HG02970 (cell line): ENCODE results near the gene NRL.

ENCODE experiments used
- ATAC-seq: cut with Tn5 transposase; IDR thresholded peaks from one replicate; pipeline ENCODE4 v1.9.1; 2021; ENCODE audit warnings: mild to moderate bottlenecking, moderate library complexity, moderate number of reproducible peaks; ENCODE audit not compliant: unreplicated experiment, low FRiP score

Gene NRL

DNA sequence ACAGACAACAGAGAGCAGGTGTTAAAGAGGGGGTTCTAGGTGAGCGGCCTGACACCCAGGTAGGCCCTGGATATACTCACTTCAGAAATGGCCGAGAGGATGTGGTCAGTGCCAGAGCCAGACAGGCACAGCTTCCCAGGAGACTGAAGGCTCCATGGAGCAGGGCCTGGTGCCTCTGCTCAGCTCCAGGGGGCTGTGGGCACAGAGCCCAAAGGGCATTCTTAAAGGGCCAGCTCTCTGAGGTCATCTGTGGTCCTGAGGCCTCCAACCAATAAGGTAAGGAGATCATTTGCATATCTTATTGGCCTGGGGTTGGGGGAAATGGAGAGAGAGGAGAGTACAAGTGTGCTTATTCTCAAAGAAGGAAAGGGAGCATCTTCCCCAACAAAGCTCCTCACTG is 30.3 kb downstream of the NRL start:
- ATAC-seq = no peak

DNA sequence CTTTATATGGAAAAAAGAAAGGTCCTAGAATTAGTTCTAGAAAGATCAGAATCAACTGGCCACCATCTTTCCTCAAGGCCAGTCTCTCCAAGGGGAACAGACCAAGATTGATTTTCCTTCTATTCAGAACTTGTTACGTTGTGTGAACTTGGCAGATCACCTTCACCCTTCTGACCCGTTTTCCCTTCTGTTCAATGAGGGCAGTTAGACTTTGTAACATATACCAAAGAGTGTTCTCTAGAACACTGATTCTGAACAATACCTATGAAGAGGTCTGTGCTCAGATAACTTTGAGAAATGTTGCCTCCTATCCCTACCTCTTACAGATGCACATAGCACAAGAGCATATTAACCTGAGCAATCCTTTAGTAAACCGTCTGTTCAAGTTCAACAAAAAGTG is 31.3 kb downstream of the NRL start:
- ATAC-seq = no peak

DNA sequence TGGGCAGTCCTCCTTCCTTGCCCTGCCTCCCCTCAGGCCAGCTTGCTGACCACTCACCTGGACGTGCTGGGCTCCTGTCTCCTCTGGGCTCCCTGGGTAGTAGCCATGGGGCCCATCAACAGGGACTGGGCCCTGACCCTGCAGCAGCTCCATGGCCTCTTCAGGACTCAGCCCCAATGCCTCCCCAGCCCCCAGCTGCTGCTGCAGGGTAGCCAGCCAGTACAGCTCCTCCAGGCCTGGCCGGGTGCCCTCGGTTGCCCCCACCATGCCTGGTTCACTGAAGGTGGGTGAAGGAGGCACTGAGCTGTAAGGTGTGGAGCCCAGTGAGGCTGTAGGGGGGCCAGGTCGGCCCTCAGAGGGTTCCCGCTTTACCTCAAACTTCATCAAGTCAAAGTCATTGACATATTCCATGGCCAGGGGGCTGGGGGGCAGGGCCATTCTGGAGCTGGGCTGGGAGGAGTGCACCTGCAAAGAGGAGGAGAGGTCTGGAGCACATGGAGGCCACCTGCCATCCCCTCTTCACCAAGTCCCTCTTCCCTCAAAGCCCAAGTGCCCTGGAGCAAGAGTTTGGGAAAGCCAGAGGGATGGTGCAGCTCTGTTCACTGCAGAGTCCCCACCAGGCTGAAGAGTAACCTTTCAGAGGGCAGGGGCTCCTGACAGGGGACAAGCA is 32.2 kb downstream of the NRL start:
- no peak for ATAC-seq

DNA sequence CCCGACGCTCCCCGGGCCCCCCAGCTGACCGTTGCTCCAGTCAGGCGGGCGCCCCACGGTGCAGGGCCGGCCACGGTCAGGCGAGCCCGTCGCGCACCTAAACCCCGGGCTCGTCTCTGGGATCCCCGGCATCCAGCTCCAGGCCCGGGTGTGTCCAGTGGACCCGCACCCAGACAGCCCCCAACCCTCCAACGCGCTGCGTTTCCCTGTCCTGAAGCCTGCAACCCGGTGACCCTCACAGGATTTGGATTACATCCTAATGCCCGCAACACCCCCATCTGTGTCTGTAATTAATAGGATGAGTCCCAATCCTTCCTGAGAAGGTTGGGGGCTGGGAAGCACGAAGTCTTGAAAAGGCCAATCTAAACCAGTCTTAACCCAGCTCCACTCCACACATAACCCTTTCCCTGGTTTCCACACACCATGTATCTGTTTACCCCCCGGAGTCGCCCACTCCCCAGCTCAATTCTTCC is 33.0 kb downstream of the NRL start:
- no peak for ATAC-seq

DNA sequence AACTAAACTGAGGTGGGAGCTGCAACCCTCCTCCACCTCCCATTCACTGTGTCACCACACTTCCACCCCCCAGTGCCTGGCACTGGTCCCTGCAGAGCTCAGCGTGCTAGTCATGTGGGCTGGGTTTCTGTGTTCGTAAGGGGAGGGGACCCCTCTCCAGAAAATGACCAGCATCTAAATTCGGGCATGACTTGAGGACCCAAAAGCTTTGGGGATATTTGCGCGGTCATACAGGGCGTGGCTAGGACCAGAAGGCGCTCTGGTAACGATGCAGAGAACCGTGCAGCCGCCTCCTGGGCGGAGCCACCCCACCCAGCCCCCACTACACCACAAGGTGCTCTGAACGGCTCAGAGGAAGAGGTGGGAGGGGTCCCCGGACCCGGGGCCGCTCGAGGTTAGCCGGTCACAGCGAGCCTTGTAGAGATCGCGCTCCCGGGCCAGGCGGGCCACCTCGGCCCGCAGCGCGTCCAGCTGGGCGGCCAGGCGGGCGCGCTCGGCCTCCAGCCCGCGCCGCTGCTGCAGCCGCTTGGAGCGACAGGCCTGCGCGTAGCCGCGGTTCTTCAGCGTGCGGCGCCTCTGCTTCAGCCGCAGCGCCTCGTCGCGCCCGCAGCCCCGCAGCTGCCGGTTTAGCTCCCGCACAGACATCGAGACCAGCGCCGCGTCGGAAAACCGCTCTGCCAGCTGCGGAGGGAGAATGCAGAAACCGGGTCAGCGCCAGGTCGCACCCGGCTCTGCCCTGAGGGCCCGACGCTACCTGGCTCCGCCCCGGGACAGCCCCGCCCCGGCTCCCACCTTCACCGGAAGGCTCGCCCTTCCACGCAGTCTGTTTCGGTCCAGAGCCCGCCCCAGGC is 33.6 kb downstream of the NRL start:
- peak; percentile 62 for ATAC-seq

DNA sequence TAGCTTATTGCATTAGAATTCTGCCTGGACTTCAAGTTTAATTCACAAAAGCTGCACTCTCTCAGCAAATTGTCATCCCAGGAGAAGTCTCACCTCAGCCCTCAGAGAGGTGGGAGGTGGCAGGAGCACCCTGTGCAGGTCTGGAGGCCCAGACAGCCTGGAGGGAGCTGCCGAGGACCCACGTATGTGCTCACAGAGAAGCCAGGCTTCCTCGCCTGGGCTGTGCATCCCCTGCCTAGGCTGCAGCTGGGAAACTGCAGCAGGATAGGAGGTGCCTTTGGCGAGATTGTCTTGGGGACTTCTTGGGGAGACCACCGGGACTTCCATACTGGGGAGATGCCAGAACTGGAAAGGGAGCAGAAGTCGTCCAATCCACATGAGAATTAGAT is 34.6 kb downstream of the NRL start:
- no peak for ATAC-seq

DNA sequence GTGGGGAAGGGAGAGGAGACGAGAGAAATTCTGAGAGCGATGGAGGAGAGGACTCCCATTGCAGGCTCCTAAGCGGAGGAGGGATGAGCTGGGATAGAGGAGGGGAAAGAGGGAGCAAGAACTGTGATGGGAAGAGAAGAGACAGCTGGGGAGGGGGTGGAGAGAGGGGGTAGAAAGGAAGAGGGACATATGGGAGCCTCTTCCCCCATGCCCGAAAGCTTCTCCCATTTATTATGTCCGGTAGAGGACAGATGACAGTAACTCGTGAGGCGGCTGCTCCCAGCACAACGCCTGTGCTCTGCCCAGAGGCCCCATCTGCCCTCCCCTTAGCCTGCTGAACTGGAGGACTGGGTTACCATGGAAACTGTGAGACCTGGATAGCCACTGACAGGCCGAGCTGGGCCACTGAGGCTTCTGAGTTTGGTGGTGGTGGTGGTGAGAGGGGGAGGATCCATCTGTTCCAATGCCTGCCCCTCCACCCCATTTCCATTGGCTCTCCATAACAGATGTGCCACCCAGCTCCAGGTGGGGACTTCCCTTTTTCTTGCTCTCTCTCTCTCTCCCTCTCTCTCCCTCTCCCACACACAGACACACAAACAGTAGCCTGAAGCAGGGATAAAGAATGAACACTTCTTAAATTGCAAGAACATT is 35.1 kb downstream of the NRL start:
- no peak for ATAC-seq

DNA sequence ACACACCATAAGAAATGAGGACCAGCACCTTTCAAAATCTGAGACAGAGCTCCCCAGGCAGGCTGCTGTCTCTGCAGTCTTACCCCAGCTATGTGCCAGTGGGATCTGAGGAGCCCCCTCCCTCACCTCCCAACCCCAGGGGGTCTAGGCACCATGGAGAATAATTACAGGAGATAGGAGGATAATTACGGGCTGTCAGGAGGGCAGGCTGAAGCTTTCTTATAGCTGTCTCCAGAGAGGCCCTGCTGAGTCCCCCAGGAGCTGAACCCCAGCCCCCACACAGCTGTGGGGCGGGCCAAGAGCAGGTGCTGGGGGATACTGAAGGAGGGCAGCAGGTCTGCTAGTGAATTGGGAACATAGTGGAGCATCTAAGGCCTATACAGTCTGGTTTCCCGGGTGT is 36.6 kb downstream of the NRL start:
- ATAC-seq = no peak

DNA sequence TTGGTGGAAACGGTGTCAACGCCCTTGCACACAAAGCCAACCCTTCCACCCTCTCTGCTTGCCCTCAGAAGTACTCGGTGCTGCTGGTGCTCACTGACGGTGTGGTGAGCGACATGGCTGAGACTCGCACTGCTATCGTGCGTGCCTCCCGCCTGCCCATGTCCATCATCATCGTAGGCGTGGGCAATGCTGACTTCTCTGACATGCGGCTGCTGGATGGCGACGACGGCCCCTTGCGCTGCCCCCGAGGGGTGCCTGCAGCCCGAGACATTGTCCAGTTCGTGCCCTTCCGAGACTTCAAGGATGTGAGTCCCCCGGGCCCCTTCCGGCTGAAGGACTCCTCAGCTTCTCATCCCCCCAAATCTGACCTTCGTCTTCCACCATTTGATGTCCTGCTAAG is 37.7 kb downstream of the NRL start:
- no peak for ATAC-seq

DNA sequence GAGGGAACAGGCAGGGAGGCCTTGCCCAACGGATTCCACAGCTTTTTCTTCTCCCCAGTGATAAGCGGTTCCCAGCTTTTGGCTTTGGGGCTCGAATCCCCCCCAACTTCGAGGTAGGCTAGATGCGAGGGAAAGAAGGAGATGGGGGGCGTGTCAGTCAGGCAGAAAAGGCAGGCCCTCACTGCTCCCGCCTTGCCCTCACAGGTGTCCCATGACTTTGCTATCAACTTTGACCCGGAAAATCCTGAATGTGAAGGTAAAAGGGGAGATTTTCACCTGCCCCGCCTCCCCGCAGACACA is 38.5 kb downstream of the NRL start:
- ATAC-seq = no peak

DNA sequence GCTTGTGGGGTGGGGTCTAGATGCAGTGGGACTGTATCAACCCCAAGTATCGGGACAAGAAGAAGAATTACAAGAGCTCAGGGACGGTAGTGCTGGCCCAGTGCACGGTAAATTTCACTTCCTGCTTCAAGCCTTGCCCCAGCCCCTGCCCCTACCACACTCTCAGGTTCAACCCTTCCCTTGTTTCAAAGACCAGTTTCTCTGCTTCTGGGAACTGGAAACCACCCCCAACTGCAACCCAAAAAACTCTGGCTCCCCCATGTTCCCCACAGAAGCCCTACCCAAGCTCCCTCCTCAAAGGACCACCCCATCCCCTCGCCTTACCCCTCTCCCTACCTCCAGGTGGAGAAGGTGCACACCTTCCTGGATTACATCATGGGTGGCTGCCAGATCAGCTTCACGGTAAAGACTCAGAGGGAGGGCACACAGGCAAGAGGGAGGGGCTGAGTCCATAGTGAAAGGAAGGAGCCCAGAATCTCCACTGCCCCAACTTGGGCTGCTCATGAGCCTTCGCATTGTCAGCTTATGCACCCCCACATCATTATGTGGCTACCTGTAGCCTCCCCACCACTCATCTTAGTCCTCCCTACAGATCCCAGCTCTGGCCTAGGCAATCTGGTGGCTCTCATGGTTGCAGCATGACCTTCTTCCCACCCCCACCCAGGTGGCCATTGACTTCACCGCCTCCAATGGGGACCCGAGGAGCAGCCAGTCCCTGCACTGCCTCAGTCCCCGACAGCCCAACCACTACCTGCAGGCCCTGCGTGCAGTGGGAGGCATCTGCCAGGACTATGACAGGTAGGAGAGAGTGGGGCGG is 39.1 kb downstream of the NRL start:
- ATAC-seq = no peak

DNA sequence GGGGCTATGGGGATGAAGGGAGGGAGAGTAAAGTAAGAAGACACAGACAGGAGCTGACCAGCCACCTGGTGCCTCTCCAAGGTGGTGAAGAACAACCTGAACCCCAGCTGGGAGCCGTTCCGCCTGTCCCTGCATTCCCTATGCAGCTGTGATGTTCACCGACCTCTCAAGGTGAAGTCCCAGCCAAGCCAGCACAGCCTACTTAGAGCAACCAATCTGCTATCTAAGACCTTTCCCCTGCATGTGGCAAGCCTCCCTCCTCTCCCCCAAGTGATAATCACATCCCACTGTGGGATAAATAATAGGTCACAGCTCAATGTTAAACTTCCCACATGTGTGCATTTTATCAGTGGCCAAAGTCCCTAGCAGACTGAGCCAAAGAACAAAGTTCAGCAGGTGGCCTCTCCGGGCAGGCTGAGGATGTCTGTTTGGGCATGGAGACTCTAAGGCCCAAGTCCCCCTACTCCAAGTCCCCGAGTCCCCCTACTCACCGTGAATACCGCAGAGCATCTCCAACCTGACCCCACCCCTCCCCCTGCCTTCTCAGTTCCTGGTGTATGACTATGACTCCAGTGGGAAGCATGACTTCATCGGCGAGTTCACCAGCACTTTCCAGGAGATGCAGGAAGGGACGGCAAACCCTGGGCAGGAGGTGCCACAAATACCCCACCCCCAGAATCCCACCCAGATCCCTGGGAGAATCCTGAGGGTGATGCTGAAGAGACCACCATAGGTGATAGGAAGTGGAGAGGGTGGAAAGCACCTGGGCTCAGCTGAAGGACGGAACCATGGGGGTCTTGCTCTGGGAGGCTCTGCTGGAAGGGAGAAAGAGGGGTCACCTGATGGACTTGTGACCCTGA is 39.9 kb downstream of the NRL start:
- no peak for ATAC-seq

DNA sequence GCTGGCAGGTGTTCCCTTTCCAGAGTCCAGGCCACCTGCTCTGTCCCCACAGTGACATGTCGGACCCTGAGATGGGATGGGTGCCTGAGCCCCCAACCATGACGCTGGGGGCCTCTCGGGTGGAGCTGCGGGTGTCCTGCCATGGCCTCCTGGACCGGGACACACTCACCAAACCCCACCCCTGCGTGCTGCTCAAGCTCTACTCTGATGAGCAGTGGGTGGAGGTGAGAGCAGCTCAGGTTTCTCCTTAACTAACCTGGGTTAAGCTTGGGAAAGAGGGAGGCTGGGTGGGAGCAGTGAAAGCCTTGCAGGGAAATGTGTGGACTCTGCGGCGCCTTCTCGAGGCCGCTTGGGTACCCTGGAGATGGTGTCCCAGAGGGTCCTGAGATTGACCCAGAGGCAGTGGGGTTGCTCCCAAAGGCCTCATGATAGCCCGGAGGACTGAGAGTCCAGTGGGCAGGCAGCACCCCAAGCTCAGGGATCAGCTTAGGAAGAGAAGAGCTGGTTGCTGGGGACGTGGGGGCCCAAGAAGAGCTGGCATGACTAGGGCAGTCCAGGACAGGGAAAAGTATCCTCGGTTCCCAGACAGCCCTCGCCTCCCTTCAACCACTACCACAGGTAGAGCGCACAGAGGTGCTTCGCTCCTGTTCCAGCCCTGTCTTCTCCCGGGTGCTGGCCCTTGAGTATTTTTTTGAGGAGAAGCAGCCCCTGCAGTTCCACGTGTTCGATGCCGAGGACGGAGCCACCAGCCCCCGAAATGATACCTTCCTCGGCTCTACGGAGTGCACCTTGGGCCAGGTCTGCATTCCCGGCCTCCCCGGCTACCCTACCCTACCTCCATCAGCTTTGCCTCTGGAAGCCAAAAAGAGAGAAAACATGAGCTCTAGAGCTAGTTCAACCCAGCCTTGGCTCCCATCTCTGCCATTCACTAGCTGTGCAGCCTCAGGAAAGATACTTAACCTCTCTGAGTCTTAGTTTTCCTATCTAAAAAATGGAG is 41.6 kb downstream of the NRL start:
- no peak for ATAC-seq

DNA sequence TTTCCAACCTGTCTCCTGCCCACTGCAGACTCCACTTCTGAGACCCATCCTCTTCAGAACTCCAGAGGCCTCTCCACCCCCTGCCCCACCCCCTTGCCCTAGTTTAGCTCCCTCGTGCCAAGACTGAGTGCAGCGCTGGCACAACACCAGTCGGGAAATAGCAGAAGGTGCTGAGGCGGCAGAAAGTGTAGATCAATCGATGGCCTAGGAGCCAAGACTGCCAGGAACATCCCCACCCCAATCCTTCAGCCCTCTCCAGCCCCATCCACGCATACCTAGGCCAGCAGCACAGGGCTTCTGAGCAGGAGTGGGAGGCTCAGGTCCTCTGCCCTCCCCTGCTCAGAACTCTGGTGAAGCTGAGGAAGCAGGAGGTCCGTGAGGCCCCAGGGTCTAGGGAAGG is 42.3 kb downstream of the NRL start:
- no peak for ATAC-seq

DNA sequence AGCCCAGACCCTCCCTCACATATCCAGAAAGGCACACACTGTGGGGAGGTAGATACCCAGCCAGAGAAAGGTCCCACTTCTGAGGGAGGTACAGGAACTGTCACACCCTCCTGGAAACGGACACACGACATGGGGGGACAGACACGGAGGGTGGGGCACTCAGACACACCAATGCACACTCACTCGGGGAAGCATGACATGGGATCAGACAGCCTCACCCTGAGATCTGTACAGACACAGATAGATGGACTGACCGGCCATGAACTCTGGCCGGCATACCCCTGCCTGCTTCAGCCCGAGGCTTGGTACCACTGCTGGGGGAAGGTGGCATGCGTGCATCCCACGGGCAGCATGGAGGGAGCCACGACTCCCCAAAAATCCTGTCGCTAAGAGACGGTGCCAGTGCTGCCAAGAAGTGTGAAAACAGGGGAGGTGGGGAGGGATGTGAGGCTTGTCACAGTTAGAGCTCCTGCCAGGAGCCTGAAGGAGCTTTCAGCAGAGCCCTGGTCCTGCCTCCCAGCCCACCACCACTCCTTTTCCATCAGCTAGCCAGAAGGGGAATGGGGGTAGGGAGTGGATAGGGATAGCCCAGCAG is 42.8 kb downstream of the NRL start:
- ATAC-seq = no peak

DNA sequence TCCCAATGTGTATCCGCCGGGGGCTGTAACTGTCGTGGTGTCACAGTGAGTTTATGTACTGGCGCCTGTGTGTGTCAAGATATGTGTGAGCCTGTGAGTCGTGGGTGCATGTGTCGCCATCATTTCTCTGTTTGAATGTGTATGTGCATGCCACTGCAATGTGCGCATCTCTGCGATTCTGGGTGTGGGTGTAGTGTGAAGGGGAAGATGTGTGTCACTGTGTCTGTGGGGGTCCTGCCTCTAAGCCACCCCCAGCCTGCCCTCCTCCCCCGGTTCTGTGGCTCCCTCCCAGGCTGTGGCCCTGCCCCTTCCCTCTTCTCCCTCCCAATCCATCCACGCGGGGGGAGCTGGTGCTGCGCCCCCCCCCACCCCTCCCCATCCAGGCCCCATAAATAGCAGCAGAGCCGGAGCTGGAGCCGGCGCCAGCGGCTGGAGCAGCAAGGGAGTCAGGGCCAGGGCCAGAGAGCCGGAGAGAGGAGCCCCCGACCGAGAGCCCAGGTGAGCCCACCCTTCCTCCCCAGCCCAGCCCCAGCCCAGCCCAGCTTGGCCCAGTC is 43.5 kb downstream of the NRL start, which contains the start of gene CPNE6:
CPNE6 (plus strand) TSS at position 419 of the 554 bp plus-strand sequence. CDS start 1,375 bp downstream, outside the sequence.
- ATAC-seq = no peak

DNA sequence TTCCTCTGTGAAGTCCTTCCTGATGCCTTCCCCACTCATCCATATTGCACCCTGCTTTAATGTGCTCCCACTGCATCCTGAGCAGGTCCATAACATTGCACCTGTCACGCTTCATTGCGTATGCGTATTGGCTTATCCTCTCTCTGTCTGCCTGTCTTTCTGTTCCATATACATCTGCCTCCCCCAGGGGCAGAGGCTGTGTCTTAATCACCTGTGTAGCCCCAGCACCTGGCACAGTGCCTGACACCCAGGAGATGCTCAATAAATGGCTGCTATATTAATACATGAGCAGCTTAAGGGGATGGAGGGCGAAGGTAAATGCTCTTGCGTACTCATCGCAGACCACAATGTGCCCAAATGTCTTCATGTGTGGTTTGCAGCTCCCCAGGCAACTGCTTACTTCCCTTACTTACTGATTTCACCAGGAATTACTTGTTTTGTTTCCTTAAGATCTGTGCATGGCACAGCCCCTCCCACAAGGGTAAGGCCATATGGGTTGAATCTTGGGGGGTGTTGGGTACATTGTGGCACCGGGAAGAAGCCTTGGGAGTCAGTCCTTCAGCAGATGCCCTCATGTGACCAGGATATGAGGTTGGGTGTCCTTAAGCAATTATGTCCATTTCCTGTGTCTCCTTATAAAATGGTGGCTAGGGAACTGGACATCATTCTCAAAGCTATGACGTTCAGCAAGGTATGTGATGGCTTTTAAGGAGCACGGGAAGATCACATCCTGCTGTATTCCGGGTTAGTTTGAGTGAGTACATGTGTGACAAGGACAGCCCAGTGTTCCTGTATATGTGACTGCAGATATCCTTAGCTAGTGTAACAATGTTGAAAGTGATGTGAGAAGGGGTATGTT is 44.2 kb downstream of the NRL start:
- no peak for ATAC-seq
